Eye (tissue), 1 donor: ENCODE measurements around the gene ROR2.
"Not testable (repeated sequence)": the region's sequence is repeated elsewhere in the genome, so short reads cannot be mapped to it uniquely, and the experiment has no call there.

Experiments
- DNase-seq: peaks from one replicate; pipeline ENCODE4 v3.0.0-alpha.2; 2015

The ROR2 gene

DNA sequence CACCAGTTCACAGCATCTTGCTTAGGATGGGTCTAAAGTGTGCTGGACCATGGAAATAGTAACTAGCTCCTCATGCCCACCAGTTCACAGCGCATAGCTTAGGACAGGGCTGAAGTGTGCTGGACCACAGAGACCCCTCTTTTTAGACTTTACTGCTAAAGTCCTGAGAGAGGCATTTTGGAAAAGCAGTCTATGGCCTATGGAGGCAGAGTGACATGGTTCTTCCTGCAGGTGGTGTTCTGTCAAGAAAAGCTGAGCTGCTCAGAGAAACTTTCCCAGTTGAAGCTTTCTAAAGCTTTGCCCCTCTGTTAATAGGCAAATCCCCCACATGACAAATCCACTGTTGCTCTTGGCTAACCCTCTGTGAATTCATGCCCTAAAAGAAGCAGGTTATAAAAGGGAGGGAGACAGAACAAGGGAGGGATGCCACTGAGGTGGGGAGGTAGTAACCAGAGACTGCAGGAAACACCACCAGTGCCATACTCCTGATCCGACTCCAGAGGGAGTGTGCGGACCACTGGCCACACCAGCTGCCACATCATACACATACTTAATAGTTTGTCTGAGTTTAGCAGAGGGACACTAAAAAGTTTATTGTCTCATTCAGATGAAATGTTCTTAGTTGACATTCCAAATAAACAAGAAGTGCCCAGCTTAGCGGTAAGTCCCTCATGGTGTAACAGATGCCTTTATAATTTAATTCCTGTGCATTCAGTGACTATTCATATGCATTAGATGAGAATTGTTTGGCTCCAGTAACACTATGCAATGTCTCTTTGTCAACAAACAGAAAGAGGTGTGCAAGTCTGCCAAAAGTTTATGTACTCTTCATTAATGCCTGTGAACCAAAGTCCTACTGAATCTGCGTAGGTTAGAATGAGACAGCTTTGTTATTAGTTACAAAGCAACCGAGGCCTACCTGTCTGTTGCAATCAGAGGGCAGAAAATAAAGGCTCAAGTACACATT is 290.2 kb downstream of the ROR2 start:
- peak; percentile 54 for DNase-seq

DNA sequence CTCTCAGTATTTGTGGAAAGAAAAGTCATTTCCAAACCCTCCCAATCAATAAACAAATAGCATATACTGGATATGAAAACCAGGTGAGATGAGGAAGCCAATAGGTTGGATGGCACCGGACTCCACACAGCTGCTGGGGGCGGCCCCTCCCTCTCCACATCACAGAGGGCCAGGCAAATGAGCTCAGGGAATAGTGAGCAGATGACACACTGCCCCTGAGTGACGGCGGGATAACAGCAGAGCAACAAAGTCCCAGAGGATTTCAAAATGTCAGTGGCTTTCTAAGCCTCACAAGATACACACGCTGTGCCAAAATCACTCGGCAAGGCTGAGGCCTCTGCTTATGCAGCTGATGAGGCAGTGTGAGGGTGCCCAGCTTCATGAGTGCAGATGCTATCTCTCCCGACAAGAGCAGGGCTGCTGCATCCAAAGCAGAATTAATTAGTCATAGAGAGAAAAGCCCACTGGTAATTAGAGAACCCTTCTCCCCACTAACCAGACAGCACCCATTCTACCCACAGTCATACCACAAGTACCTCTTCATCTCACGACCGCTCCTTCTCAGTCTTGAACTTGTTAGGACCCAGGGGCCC is 291.4 kb downstream of the ROR2 start:
- peak; percentile 28 for DNase-seq

DNA sequence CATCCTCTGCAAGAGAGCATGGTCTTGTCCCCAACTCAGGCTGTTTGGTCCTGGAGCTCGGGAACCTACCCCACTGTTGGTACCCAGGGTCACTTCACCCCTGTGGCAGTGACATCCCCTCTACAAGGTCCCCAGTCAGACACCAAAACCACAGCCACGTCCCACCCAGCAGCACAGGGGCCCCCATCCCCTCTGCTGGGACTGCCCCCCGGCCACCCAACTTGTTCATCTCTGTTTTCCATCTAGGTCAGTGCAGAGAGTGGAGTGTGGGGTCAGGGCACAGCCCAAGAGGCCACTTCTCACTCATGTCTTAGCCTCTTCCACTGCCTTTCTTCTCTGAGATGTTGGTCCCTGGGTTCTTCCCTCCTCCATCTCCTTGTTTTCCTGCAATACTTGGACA is 292.5 kb downstream of the ROR2 start:
- DNase-seq: no peak

- no peak for DNase-seq
Observed at GRCh38 chr9:91655658-91656057, 294.4 kb downstream of the ROR2 start.

- no peak for DNase-seq
Observed at GRCh38 chr9:91655215-91655614, 294.8 kb downstream of the ROR2 start.

DNA sequence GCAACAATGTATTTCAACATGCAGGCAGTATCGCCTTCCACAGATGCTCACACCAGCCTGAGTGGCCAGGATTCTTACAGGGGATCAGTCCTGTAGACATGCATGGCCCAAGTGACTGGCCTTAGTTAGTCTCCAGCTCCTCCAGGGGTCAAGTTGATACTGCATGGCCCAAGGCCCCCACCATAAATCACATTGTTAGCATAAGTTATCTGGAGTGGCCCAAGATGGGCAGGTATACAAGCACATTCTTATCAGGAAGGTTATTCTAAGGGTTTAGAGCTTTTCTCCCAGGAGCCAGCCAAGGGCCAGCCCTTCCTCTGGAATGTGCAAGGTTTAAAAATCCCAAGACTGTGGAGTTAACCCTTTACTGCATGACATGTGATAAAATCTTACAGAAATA is 295.5 kb downstream of the ROR2 start:
- DNase-seq: no peak

GRCh38 chr9:91647371-91647770 is 302.7 kb downstream of the ROR2 start:
- no peak for DNase-seq

- no peak for DNase-seq
Observed at GRCh38 chr9:91646702-91647101, 303.3 kb downstream of the ROR2 start.

DNA sequence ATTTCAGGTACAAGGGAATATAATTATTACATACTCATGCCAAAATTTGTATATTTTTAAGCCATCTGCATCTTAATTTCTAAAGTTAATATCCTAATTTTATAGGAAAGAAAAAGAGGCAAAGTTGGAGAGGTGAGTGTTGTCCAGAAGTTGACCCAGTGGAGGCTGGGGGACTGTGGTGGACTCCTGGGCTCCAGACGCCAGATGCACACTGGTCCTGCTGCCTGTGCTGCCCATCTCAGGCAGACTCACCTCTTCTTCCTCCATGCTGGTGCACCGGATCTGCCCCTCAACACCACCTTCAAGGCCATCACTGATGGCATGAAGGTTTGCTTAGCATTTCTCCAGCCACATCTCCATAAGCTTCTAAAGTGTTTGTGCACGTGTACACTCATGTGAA is 305.6 kb downstream of the ROR2 start:
- no peak for DNase-seq

- no peak for DNase-seq
Observed at GRCh38 chr9:91643481-91644077, 306.4 kb downstream of the ROR2 start.

GRCh38 chr9:91642771-91643170 is 307.3 kb downstream of the ROR2 start:
- DNase-seq: no peak

DNA sequence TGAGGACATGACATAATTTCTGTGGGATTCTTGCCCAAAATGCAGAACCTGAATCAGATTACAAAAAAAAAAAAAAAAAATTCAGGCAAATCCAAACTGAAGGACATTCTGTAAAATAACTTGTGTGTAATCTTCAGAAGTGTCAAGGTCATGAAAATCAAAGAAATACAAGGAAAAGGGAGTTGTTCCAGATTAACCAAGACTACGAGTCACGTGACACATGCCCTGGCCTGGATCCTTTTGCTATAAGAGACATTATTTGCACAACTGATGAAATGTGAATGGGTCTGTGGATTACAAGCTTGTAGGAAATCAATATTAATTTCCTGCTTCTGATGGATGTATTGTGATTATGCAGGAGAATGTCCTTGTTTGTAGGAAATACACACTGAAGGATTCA is 309.6 kb downstream of the ROR2 start:
- no peak for DNase-seq

- DNase-seq: no peak
Observed at GRCh38 chr9:91639054-91639453, 311.0 kb downstream of the ROR2 start.

- DNase-seq: not testable (repeated sequence)
Observed at GRCh38 chr9:91634832-91635231, 315.2 kb downstream of the ROR2 start.

GRCh38 chr9:91629718-91630117 is 320.3 kb downstream of the ROR2 start:
- DNase-seq: no peak

DNA sequence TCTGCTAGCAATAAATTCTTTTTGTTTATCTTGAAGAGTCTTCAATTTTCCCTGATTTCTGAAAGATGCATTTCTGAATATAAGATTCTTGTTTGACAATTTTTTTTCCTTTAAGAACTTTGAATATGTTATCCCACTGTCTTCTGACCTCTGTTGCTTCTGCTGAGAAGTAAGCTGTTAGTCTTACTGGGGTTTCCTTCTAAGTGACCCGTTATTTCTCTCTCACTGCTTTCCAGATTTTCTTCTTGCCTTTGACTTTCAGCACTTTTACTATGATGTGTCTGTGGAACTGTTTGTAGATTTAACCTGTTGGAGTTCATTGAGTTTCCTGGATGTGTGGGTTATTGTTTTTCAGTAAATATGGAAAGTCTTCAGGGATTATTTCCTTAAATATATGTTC is 321.1 kb downstream of the ROR2 start:
- DNase-seq: no peak

GRCh38 chr9:91625331-91625730 is 324.7 kb downstream of the ROR2 start:
- DNase-seq: no peak

GRCh38 chr9:91623004-91623403 is 327.0 kb downstream of the ROR2 start:
- DNase-seq: no peak

- not testable (repeated sequence) for DNase-seq
Observed at GRCh38 chr9:91622121-91622520, 327.9 kb downstream of the ROR2 start.

DNA sequence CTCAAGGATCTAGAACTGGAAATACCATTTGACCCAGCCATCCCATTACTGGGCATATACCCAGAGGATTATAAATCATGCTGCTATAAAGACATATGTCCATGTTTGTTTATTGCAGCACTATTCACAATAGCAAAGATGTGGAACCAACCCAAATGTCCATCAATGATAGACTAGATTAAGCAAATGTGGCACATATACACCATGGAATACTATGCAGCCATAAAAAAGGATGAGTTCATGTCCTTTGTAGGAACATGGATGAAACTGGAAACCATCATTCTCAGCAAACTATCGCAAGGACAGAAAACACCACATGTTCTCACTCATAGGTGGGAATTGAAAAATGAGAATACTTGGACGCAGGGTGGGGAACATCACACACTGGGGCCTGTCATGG is 336.0 kb downstream of the ROR2 start:
- not testable (repeated sequence) for DNase-seq

DNA sequence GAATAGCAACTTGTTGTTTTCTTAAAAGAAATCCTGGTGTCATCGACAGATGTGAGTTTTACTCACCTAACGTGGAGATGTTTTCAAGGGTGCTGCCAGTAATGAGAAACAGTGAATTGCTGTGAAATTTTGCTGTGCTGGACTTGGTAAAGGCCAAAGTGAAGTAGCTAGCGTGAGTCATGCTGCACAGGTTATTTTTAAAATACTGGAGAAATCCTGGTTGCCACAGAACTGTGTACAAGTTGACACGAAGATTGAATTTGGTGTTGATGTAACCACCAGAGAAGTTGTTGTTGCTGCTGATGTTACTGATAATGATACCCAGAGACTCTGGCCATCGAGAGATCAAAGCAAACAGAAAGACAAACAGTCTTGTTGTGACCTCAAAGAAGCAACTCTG is 338.4 kb downstream of the ROR2 start:
- DNase-seq: no peak

DNA sequence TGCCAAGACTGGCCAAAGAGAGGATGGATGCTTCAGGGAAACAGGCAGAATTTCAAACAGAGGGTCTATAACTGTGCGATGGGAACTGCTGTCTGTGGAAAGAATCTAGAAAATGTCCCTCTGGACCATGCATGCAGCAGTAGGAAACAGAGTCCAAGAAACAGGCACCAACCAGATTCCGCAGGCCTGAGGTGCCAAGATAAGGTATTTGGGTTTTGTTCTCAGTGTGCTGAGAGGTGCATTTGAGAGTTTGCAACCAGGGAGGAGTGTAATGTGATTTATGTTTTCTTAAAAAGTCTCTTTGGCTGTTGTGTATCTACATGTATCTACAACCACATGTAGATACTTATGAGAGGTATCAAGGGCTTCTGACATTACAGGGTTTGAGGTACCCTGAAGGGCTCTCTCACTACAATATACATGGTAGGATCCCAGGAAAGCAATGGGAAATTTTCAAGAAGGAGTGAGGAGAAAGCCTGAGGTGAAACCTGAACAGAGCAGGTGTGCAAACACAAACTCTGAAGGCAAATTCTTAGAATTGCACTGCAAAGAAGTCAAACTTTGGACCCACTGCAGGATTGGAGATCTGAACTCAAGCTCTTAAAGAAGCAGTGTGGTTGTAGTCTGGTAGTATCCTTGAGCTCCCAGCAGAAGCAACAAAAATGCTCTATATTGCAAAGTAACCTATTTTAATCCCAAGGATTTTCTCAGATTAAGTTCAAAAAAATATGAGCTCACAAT is 343.6 kb downstream of the ROR2 start:
- no peak for DNase-seq
